Measurements from ENCODE around the gene KIF5B.
"Not testable (repeated sequence)": the region's sequence is repeated elsewhere in the genome, so short reads cannot be mapped to it uniquely, and the experiment has no call there.

KIF5B gene

GRCh38 chr10:32004161-32004591, 52.0 kb downstream of the KIF5B start:
- no peak for DNase-seq

- no peak for DNase-seq
Observed at GRCh38 chr10:32002531-32002930, 53.7 kb downstream of the KIF5B start.

- no peak for DNase-seq
Observed at GRCh38 chr10:32000937-32001336, 55.3 kb downstream of the KIF5B start.

DNA sequence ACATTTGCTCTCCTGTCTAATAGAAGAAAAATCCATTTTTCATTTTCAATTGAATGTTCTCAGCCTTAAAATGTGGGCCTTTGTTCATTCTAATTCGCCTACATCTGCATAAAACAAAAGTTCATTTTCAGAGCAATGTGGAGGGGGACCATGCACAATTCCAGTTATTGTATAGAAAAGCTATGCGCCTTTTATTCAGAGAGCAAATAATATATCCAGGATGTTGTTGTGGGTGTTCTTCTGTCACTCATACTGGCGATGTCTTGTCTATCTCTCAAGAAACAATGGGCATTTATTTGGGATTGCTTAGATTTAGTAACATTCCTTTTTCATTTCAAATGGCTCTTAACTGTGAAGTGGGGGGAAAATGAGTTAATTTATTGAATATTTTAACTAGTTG, 56.4 kb downstream of the KIF5B start:
- DNase-seq, result no peak

GRCh38 chr10:31999070-31999660, 57.1 kb downstream of the KIF5B start:
- DNase-seq, result no peak

DNA sequence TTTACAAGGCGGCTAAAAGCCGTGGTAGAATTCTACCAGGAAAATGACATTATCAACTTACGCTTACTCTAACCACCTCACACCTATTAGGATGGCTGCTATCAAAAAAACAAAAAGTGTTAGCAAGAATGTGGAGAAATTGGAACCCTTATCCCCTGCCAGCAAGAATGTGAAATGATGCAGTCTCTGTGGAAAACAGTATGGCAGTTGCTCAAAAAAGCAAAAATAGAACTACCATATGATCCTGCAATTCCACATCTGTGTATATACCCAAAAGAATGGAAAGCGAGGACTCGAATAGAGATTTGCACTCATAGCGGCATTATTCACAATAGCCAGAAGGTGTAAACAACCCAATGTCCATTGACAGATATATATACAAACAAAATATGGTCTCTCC, 61.3 kb downstream of the KIF5B start:
- no peak for DNase-seq

GRCh38 chr10:31990937-31991336, 65.3 kb downstream of the KIF5B start:
- no peak for DNase-seq

DNA sequence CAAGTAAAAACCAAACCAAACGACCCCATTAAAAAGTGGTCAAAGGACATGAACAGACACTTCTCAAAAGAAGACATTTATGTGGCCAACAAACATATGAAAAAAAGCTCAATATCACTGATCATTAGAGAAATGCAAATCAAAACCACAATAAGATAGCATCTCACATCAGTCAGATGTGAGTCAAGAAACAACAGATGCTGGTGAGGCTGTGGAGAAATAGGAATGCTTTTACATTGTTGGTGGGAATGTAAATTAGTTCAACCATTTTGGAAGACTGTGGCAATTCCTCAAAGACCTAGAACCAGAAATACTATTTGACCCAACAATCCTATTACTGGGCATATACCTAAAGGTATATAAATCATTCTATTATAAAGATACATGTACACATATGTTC, 68.4 kb downstream of the KIF5B start:
- DNase-seq, result not testable (repeated sequence)

GRCh38 chr10:31982111-31982510, 74.1 kb downstream of the KIF5B start:
- no peak for DNase-seq

GRCh38 chr10:31980471-31980870, 75.8 kb downstream of the KIF5B start:
- no peak for DNase-seq

GRCh38 chr10:31979071-31979470, 77.2 kb downstream of the KIF5B start:
- not testable (repeated sequence) for DNase-seq

GRCh38 chr10:31978156-31978483, 78.1 kb downstream of the KIF5B start:
- DNase-seq, result no peak

DNA sequence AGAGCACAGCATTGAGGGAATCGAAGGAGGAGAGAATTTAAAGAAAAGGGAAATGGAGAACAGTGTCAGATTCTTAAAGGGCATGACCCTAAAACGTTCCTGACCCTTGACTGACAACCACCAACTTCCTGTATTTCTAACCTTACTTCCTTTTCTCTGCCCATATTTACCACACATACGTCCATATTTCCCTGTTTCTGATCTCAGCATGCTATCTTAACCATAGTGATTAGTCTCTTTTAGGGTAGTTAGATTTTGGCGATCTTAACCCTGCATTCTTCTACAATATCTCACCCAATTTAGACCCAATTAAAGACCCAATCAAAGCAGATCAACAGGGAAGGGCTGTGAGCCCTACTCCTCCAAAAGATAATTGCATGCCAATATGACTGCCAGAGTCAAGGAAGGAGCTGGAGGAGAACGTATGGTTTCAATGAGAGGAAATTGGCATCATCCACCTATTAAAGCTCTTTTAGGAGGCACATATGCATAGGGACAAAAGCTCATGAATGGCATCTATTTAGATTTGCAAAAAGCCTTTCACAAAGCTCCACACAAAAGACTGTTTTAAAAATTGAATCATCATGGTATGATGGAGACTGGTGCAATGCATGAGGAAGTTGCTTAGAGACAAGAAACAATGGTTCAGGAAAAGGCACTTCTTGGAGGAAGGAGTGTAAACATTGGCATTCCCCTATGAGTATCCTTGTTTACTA, 78.6 kb downstream of the KIF5B start:
- no peak for DNase-seq

GRCh38 chr10:31975157-31975765, 81.0 kb downstream of the KIF5B start:
- peak; percentile 6 for DNase-seq

DNA sequence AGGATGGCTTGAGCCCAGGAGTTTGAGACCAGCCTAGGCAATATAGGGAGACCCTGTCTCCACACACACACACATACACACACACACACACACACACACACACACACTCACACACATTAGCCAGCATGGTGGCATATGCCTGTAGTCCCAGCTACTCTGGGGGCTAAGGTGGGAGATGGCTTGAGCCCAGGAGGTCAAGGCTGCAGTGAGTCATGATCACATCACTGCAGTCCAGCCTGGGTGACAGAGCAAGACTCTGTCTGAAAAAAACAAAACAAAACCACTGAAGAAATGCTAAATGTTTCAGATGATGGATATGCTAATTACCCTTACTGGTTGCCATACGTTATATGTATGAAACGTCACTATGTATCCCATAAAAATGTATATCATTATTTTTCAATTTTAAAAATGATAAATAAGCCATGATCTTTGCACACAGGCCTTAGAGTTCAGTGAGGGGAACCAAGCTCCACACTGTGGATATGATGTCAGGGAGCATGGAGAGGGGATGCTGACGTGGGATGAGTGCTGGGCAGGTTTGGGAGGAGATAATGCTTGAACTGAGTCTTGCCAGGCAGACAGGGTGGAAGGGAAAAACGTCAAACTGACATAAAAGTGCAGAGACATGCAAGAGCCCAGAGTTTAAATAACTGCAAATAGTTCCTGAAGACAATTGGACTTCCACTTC, 81.6 kb downstream of the KIF5B start:
- DNase-seq, result no peak

- no peak for DNase-seq
Observed at GRCh38 chr10:31972519-31973041, 83.6 kb downstream of the KIF5B start.

DNA sequence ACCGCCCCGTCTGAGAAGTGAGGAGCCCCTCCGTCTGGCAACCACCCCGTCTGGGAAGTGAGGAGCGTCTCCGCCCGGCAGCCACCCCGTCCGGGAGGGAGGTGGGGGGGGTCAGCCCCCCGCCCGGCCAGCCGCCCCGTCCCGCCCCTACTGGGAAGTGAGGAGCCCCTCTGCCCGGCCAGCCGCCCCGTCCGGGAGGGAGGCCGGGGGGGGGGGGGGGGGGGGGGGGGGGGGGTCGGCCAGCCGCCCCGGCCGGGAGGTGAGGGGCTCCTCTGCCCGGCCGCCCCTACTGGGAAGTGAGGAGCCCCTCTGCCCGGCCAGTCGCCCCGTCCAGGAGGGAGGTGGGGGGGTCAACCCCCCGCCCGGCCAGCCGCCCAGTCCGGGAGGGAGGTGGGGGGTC, 86.4 kb downstream of the KIF5B start:
- not testable (repeated sequence) for DNase-seq

DNA sequence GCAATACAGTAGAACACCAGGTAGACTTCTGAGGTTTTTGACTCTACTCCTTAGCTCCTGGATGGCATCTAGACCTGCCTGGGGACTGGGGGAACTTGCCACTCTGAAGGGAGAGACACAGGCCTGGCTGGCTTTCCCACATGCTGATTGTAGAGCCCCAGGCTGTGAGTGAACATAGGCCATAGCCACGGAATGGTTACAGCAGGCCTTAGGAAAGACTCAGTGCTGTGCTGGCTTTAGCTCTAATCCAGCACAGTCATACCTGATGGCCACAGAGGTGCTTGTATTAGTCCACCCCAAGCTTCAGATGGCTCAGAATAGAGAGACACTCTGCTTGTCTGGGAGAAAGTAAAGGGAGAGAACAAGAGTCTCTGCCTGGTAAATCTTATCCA, 92.6 kb downstream of the KIF5B start:
- no peak for DNase-seq

DNA sequence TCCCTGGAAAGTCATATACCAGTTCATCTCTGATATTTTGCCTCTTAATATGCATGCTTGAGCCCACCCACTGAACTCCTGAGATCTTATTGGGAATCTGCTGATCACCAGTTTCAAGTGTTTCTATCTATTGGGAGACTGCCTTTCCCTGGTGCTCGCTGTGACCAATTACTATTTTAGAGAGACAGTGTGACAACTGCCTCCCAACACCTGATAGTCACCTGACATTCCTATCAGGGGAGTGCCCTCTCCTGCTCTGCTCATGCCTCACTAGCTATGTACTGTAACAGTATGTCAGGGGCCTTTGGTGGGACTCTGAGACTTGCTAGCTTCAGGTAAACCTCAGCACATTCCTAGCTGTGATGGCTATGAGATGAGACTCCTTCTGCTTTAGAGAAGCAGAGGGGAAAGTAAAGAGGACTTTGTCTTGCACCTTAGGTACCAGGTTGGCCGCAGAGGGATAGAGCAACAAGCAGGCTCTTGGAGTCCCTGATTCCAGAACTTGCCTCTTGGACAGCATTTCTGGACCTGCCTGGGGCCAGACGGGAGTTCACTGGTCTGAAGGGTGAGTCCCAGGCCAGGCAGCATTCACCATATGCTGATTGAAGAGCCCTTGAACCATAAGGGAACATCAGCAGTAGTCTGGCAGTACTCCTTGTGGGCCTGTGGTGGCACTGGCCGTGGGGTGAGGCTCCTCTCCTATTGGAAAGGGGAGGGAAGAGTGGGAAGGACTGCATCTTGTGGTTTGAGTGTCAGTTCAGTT, 93.2 kb downstream of the KIF5B start:
- DNase-seq, result no peak

- DNase-seq, result peak; percentile 90
Observed at GRCh38 chr10:31961277-31962074, 94.7 kb downstream of the KIF5B start.

DNA sequence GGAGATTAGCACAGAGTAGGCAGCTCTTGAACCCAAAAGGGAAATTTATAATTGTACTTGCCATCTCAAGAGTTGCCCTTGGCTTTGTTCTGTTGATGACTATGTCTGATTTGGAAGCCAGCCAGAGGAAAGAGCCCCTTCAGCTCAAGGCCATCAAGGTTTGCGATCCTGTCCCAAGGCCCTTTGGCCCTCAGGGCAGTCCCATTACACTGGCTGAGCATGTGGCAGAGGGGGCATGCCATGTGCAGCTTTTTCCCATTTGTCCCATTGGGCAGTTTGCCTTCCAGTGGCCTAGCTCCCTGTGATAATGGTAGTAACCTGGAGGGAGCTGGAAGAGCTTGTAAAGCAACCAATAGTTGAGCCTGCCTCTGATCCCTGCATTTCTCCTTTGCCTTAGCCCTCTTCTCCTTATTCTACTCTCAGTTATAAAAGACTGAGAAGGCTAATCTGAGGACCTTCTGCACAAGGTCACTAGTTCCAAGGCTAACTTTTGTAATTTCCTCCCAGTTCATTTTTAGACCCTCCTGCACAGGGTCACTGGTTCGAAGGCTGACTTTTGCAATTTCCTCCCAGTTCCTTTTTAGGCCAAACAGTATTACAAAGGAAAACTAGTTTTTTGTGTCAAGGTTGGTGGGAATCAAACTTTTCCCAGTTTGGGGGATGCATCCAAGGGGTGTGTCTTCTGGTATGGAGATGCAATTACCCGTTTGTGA, 96.6 kb downstream of the KIF5B start:
- DNase-seq, result peak; percentile 16

Measured in DMS79 (cell line).